Activated effector memory CD4-positive, alpha-beta T cell treated with Interleukin-2 at 50 U/mL for 16 hours (primary cell): ENCODE measurements around the gene SBNO2.

ENCODE experiments used
- DNase-seq: peaks from one replicate; pipeline ENCODE4 v3.0.0-alpha.2; 2020

SBNO2 gene, protein sequence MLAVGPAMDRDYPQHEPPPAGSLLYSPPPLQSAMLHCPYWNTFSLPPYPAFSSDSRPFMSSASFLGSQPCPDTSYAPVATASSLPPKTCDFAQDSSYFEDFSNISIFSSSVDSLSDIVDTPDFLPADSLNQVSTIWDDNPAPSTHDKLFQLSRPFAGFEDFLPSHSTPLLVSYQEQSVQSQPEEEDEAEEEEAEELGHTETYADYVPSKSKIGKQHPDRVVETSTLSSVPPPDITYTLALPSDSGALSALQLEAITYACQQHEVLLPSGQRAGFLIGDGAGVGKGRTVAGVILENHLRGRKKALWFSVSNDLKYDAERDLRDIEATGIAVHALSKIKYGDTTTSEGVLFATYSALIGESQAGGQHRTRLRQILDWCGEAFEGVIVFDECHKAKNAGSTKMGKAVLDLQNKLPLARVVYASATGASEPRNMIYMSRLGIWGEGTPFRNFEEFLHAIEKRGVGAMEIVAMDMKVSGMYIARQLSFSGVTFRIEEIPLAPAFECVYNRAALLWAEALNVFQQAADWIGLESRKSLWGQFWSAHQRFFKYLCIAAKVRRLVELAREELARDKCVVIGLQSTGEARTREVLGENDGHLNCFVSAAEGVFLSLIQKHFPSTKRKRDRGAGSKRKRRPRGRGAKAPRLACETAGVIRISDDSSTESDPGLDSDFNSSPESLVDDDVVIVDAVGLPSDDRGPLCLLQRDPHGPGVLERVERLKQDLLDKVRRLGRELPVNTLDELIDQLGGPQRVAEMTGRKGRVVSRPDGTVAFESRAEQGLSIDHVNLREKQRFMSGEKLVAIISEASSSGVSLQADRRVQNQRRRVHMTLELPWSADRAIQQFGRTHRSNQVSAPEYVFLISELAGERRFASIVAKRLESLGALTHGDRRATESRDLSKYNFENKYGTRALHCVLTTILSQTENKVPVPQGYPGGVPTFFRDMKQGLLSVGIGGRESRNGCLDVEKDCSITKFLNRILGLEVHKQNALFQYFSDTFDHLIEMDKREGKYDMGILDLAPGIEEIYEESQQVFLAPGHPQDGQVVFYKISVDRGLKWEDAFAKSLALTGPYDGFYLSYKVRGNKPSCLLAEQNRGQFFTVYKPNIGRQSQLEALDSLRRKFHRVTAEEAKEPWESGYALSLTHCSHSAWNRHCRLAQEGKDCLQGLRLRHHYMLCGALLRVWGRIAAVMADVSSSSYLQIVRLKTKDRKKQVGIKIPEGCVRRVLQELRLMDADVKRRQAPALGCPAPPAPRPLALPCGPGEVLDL (N-terminal part only)

DNA sequence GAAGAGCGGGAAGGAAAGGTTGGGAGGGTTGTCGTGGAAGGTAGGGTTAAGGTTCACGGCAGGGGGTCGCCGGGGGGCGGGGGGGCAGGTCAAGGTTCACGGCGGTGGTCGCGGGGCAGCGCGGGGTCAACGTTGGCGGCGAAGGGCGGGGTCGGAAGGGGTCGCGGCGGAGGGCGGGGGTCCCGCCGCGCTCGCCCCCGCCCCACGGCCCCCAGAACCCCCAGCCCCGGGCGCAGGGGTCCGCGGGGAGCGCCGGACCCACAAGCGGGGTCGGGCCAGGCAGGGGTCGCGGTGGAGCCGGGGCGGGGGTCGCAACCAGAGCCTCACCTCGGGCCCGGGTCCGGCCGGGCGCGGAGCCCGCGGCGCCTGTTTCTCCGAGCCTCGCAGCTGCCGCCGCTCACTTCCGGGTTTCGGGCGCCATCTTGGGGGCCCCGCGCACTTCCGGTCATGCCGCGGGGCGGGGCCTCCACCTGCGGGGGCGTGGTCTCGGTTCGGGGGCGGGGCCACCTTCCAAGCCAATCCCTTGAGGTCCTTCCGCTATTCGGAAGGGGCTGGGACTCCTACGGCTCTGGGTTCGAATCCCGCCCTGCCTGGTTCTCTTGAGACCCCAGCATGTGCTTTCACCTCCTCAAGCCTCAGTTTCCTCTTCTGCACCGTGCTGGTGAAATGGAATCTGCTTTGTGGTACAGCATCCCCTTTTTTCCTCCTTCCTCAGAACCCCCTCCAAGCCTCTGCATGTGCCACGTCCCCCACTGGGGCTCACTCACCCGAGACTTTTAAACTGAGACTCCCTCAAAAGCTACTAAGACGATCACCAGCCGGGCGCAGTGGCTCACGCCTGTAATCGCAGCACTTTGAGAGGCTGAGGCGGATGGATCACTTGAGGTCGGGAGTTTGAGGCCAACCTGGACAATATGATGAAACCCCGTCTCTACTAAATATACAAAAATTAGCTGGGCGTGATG is at the start of gene SBNO2:
Gene SBNO2, minus strand, starts transcription at position 424 of the 965 bp plus-strand sequence. CDS start 19,992 bp downstream, outside the sequence.
- DNase-seq: peak; percentile 87

DNA sequence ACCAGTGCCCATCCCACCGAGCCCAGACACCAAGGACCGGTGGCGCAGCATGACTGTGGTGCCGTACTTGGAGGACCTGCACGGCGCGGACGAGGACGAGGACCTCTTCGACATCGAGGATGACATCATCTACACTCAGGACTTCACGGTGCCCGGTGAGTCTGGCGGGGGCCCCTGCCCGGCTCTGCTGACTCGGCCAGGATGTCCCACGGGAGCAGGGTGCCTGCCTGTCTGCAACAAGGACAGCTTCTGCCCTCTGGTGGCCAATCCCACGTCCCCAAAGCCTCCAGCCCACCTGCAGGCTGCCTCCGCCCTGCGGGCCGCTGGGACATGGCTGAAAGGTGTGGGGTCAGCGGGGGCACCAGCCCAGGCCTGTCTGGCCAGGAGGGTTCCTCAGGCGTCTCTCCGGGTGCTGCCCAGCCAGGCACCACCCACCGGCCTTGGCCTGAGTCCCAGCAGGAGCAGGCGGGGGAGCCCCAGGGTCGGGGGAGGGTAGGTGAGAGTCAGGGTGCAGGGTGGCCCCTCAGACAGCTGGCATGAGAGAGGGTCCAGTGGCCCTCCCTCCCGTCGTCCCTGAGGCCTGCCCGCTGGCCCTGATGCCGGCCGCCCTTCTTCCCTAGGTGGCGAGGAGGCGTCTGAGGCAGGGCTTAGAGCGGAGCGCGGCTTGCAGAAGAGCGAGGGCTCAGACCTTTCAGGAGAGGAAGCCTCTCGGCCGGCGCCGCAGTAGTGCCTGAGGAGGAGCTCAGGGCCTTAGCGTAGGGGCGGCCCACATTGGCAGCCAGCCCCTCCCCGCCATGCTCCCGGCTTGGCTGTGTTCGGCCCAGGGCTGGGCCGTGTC is 49.2 kb upstream of the SBNO2 start:
- no peak for DNase-seq

DNA sequence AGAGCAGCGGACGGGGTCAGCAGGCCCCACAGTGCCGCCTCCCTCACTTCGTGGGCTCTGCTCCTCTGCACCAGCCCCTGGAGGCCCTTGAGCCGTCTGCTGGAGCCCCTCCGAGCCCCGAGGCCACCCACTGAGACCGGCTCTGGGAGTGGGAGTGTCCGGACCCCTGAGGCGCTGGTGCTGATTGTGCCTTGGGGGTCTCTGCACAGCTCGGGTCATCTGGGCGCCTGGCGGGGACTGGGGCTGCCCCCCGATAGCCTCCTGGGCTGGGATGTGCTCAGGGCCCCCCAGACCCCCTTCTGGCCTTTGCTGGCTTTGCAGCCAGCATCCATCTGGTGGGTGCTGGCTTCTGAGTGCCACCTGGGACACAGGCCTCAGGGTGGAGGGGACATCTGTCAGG is 48.3 kb upstream of the SBNO2 start:
- no peak for DNase-seq

DNA sequence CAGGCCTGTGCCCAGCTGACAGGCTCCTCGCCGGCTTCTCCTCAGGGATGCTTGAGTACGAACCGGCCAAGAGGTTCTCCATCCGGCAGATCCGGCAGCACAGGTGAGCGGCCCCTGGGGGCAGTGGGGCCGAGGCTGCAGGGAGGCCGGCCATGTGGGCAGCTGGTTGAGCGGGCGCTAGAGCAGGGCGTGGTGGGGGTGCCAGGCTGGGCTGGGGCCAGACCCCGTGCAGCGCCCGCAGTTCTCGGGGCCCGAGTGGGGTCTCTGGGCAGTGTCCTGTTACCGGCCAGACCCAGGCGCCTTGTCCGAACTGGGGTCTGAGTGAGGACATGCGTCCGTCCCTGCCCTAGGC is 47.8 kb upstream of the SBNO2 start:
- DNase-seq: no peak

- no peak for DNase-seq
These were observed 47.2 kb upstream of the SBNO2 start for GRCh38 chr19:1220976-1221903.

DNA sequence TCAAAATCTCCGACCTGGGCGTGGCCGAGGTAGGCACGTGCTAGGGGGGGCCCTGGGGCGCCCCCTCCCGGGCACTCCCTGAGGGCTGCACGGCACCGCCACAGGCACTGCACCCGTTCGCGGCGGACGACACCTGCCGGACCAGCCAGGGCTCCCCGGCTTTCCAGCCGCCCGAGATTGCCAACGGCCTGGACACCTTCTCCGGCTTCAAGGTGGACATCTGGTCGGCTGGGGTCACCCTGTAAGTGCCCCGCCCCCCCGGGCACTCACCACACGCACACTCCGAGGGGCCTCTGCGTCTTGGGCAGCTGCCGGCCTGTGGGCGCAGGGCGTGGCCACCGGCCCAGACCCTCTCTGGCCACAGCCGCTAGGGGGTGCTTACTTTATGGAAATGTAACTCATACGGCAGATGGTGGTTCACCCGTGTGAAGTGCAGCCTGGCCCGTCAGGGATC is 46.4 kb upstream of the SBNO2 start:
- DNase-seq: no peak

GRCh38 chr19:1219786-1220476 is 45.9 kb upstream of the SBNO2 start:
- no peak for DNase-seq

DNA sequence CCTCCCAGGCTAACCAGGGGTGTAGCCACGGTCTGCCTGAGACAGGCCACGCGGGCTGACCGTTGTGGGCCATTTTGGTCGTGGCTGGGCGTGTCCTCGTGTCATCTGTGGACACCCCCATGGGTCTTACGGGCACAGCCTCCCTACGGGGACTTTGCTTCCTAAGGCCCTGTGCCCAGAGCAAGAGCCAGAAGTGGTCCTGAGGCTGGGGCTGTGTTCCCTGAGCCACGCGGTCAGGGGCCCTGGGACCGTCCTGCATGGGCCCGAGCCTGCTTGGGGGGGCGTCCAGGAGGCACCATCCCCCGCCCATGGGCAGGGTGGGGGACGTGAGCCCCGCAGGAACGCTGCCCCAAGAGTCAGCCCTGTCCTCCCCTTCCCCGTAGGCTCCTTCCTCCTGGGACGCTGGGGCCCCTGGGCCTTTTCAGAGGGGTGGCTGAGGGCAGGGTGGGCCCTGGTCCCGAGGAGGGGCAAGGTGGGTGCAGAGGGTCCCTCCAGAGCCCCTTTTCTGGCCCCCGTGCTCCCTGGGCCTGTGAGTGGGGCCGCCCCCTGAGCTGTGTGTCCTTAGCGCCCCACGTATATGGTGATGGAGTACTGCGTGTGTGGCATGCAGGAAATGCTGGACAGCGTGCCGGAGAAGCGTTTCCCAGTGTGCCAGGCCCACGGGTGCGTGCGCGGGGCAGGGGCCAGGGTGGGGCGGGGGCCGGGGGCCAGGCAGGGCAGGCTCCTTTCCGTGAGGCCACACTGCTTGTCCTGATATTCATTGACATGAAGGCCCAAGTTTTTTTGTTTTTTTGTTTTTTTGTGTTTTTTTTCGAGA is 44.9 kb upstream of the SBNO2 start:
- DNase-seq: no peak

DNA sequence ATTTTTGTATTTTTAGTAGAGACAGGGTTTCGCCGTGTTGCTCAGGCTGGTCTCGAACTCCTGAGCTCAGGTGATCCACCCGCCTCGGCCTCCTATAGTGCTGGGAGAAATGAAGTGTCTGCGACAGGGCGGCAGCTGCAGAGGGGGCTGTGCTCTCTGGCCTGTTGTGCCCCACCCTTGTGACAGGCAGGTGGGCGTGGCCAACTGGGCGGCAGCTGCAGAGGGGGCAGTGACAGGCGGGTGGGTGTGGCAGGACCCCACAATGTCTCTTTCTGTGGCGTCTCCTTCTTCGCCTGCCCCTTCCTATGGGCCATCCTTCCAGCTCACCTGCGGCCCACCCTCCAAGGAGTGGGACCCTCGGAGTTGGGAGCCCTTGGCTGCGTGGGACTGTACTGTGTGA is 43.3 kb upstream of the SBNO2 start:
- DNase-seq: no peak

DNA sequence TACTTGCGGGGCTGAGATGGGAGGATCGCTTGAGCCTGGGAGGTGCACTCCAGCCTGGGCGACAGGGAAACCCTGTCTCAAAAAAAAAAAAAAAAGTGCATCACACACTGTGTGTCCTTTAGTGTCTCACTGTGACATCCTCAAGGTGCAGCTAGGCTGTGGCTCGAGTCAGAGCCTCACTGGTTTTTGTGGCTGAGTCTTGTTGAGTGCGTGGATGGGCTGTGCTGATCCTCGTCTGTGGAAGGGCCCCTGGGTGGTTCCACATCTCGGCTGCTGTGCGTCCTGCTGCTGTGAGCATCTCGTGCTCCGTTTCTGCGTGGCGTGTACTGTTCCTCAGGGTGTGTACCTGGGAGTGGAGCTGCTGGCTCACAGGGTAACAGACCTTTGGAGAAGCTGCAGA is 42.7 kb upstream of the SBNO2 start:
- no peak for DNase-seq

DNA sequence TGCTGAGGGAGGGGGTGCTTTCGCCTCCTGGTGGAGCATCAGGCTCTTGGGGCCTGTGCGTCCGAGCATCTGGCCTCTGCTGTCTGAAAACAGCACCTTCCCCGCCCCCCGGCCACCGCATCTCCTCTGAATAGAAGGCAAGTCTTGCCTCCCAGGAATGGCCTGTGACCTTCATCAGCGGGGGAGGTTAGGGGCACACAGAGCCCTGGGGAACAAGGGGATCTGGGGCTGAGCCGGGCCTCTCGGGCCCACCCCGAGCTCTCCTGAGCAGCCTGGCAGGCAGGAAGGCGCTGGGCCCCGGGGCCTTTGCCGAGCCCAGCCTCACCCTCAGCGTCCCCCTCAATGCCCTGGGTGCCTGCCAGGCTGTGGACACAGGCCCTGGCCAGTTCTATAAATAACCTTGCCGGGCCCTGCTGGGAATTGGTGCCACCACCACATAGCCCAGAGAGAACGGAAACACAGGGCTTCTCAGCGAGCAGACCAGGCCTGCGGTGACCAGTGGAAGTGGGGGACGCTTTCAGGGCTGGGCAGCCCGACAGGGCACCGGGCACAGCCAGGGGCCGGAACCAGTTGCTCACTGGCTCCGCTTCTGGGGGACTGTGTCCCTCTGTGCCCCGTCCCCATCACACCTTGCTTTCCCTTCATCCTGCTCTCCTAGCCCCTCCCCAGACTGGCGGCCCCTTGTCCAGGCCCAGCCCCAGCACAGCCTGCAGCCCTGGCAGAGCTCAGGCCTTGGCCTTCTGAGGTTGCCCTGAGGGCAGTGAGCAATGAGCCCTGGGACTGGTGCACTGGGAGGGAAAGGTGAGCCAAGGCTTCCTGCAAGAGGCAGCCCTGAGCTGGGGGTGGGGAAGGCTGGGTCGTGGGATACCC is 41.0 kb upstream of the SBNO2 start:
- DNase-seq: no peak

DNA sequence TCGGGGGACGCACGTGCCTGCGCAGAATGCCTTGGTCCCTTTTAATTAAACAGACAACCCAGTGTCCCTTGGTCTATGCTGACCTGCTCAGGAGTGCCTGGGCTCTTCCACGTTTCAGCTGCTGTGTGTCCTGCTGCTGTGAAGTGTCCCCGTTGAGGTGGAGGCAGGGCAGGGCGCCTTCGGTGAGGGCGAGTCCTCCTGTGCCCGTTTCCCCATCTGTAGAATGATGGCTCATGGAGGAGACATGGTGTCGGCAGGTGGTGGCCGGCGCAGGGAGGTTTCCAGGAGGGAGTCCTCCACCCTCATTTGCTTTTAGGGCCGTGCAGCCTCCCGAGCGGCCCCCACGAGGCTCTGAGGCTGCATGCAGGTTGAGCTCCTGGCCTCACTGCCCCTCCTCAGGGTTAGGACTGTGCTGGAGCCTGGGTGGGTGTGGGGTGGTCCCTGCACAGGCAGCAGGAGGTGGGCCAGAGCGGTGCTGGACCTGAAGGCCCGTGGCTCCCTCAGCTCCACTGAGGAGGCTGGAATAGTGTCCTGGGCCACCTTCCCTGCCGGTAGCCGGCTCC is 40.3 kb upstream of the SBNO2 start:
- no peak for DNase-seq

GRCh38 chr19:1213391-1214286 is 39.6 kb upstream of the SBNO2 start:
- peak; percentile 35 for DNase-seq

DNA sequence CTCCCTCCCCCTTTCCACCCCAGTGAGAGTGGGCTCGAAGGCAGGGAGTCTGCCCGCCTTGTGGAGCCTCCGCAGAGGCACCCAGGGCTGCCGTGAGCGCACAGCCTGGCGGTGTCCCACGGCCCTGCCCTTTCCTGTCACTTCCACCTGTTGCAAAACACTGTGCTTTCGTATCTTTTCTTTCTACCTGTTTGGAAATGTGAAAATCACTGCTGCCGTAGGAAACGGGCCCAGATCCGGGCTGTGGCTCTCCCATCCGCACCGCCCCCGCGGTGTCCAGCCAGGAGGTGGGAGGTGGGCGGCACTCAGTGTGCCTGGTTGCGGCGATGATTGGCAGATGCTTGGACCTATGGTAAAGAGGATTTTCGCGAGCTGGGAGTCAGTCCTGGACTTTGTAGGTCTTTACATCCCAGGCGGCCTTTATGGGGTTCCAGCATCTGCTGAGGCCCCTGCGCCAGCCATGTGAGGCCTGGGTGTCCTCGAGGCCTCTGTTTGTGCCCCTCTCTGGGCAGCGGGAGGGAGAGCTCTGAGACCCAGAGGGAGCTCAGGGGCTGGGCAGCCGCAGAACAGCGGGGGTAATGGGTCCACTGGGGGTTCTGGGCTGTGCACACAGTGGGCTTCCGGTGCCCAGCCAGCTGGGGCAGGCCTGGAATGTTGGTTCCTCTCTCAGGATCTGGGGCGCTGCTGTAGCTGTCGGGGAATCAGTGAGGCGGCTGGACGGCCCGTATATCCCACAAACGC is 37.6 kb upstream of the SBNO2 start:
- DNase-seq: no peak

DNA sequence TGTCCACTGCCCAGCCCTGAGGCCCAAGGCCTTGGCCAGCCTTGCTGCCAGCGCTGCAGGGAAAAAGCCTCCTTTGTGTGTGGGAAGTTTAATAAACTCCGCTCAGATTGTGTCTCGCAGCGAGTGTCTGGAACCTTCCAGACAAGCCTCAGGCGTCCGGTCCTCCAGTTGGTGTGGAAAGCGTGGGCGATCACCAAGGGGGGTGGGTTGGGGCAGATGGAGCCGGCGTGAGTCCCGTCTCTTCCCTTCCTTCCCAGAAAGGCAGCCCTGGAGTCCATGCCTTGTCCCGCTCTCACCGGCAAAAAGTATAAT is 36.1 kb upstream of the SBNO2 start:
- no peak for DNase-seq
